ENCODE measurements around the gene RFX3. TPM values are rescaled to one million over a fixed set of nuclear protein-coding genes. Genes with fewer than 3 reads are reported as not detected.

Gene RFX3
- total RNA-seq, 2 donors from 2014 or later: 2.2 to 2.7 TPM

- Histone ChIP-seq H3K4me1 (no peaks in the 10 kb centered on the region), H3K9me3 (peaks cover 0 to 6% of the 10 kb centered on the region in 2 donors), H3K27me3 (no peaks in the 10 kb centered on the region), H3K4me3 (no peak overlapping the region), H3K27ac (no peak overlapping the region), H3K36me3 (no peaks in the 10 kb centered on the region)
- TF ChIP-seq, protein P1, sequence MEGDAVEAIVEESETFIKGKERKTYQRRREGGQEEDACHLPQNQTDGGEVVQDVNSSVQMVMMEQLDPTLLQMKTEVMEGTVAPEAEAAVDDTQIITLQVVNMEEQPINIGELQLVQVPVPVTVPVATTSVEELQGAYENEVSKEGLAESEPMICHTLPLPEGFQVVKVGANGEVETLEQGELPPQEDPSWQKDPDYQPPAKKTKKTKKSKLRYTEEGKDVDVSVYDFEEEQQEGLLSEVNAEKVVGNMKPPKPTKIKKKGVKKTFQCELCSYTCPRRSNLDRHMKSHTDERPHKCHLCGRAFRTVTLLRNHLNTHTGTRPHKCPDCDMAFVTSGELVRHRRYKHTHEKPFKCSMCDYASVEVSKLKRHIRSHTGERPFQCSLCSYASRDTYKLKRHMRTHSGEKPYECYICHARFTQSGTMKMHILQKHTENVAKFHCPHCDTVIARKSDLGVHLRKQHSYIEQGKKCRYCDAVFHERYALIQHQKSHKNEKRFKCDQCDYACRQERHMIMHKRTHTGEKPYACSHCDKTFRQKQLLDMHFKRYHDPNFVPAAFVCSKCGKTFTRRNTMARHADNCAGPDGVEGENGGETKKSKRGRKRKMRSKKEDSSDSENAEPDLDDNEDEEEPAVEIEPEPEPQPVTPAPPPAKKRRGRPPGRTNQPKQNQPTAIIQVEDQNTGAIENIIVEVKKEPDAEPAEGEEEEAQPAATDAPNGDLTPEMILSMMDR (IDR thresholded peaks at IDR 0.05): no peak
- no peak for DNase-seq (ENCODE audit: low spot score)
Observed at GRCh38 chr9:3482578-3482977, 43.2 kb downstream of the RFX3 start.

DNA sequence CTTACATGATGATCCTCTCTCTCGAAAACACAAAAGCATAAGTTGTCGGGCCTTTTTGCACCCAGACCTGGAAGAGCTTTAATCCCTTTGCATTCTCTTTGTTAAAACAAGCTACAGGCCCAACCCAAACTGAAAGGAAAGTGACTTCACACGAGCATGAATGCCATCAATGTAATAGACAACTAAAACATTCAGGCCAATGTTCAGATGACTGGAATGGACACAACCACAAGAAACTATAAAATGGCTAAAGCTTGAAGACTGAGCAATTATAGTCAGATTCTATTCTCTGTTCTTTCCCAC, 45.5 kb downstream of the RFX3 start:
- H3K4me1 ChIP-seq: no peaks in the 10 kb centered on the region
- H3K4me3 ChIP-seq: no peak overlapping the region
- TF ChIP-seq, protein P1 (IDR thresholded peaks at IDR 0.05): no peak
- no peaks in the 10 kb centered on the region for H3K36me3 ChIP-seq
- no peak overlapping the region for H3K27ac ChIP-seq
- peaks cover 0 to 9% of the 10 kb centered on the region in 2 donors for H3K9me3 ChIP-seq
- H3K27me3 ChIP-seq: no peaks in the 10 kb centered on the region
- no peak for DNase-seq (ENCODE audit: low spot score)

- Histone ChIP-seq H3K9me3 (peaks cover 0 to 9% of the 10 kb centered on the region in 2 donors), H3K27me3 (no peaks in the 10 kb centered on the region), H3K4me3 (no peak overlapping the region), H3K4me1 (no peaks in the 10 kb centered on the region), H3K27ac (no peak overlapping the region), H3K36me3 (no peaks in the 10 kb centered on the region)
- TF ChIP-seq, protein P1 (IDR thresholded peaks at IDR 0.05): no peak
- no peak for DNase-seq (ENCODE audit: low spot score)
Observed at GRCh38 chr9:3479514-3480352, 46.1 kb downstream of the RFX3 start.

GRCh38 chr9:3478549-3478953, 47.2 kb downstream of the RFX3 start:
- no peak for DNase-seq (ENCODE audit: low spot score)
- no peak overlapping the region for H3K4me3 ChIP-seq
- TF ChIP-seq, protein P1 (IDR thresholded peaks at IDR 0.05): no peak
- peak overlapping the region in 1 of 2 donors; percentile 10 for H3K27ac ChIP-seq
- H3K9me3 ChIP-seq: peaks cover 0 to 9% of the 10 kb centered on the region in 2 donors
- peaks cover 0 to 4% of the 10 kb centered on the region in 2 donors for H3K4me1 ChIP-seq
- no peaks in the 10 kb centered on the region for H3K36me3 ChIP-seq
- no peaks in the 10 kb centered on the region for H3K27me3 ChIP-seq

- H3K36me3 ChIP-seq: no peaks in the 10 kb centered on the region
- no peak for DNase-seq (ENCODE audit: low spot score)
- H3K9me3 ChIP-seq: peaks cover 0 to 9% of the 10 kb centered on the region in 2 donors
- H3K27me3 ChIP-seq: no peaks in the 10 kb centered on the region
- no peak overlapping the region for H3K27ac ChIP-seq
- no peak overlapping the region for H3K4me3 ChIP-seq
- TF ChIP-seq, protein P1 (IDR thresholded peaks at IDR 0.05): no peak
- H3K4me1 ChIP-seq: peaks cover 0 to 8% of the 10 kb centered on the region in 2 donors
Observed at GRCh38 chr9:3477236-3477834, 48.5 kb downstream of the RFX3 start.
